ENCODE results near the gene CDC25A. TPM values are rescaled to one million over a fixed set of nuclear protein-coding genes. Genes with fewer than 3 reads are reported as not detected.

Gene CDC25A
- total RNA-seq: 1 to 10 TPM in 1 of 4 donors, under 1 TPM in 2, not detected in 1; 0.33 to 1.3 (median 0.97) TPM

- TF ChIP-seq POLR2A (IDR thresholded peaks at IDR 0.05; ENCODE audit: low read depth) (no peak), POLR2AphosphoS5 (IDR thresholded peaks at IDR 0.05) (peak in 1 of 2 donors; percentile 81), EP300 (IDR thresholded peaks at IDR 0.05) (no peak), CTCF (IDR thresholded peaks at IDR 0.05) (peak in 1 of 3 experiments; percentile 25)
- H3K27ac ChIP-seq (replicated peaks in 1 of 4): peak within 1 kb of the TSS; percentile 58 to 68 (median 68)
These were observed at the start of gene CDC25A for GRCh38 chr3:48188266-48189201. TSS of gene CDC25A (minus strand) at chr3:48188417. CDS start at chr3:48187947, 470 bp downstream.

GRCh38 chr3:48236531-48236930, 48.3 kb upstream of the CDC25A start:
- Histone ChIP-seq H3K36me3 (no peaks in the 10 kb centered on the region), H3K9me3 (no peaks in the 10 kb centered on the region), H3K4me1 (peaks cover 14 to 28% (median 24%) of the 10 kb centered on the region in 4 donors), H3K4me3 (no peak overlapping the region), H3K27ac (replicated peaks in 1 of 4) (no peak overlapping the region), H3K27me3 (no peaks in the 10 kb centered on the region)
- intact Hi-C loops (cut with DNase I): no loop called here
- no peak for TF ChIP-seq POLR2A (IDR thresholded peaks at IDR 0.05; ENCODE audit: low read depth)
- TF ChIP-seq EP300 (IDR thresholded peaks at IDR 0.05): no peak
- no peak for TF ChIP-seq POLR2AphosphoS5 (IDR thresholded peaks at IDR 0.05)
- TF ChIP-seq CTCF (IDR thresholded peaks at IDR 0.05): no peak
- 73% methylated on average over 1 of the region's 1 CpG for WGBS
- DNase-seq (ENCODE audit: extremely low spot score): no peak

More at GRCh38 chr3:48188266-48189201, at the start of gene CDC25A:
- intact Hi-C loops (cut with DNase I): no loop called here
- DNase-seq (ENCODE audit: extremely low spot score): peak; percentile 99
- Histone ChIP-seq H3K27me3 (no peaks in the 10 kb centered on the region), H3K4me3 (peak within 1 kb of the TSS; percentile 66 to 86 (median 80)), H3K9me3 (no peaks in the 10 kb centered on the region), H3K36me3 (no peaks in the 10 kb centered on the region), H3K4me1 (peaks cover 10 to 20% (median 19%) of the 10 kb centered on the region in 4 donors)
- 8% methylated on average over 41 of the region's 44 CpGs for WGBS

- intact Hi-C loops (cut with DNase I): no loop called here
- H3K4me1 ChIP-seq: peaks cover 9 to 20% (median 15%) of the 10 kb centered on the region in 4 donors
- TF ChIP-seq CTCF (IDR thresholded peaks at IDR 0.05): no peak
- TF ChIP-seq POLR2A (IDR thresholded peaks at IDR 0.05; ENCODE audit: low read depth): no peak
- TF ChIP-seq EP300 (IDR thresholded peaks at IDR 0.05): no peak
- no peak for TF ChIP-seq POLR2AphosphoS5 (IDR thresholded peaks at IDR 0.05)
- 95% methylated on average over 2 of the region's 2 CpGs for WGBS
- no peak for DNase-seq (ENCODE audit: extremely low spot score)
- H3K36me3 ChIP-seq: no peaks in the 10 kb centered on the region
- H3K4me3 ChIP-seq: no peak overlapping the region
- H3K27me3 ChIP-seq: no peaks in the 10 kb centered on the region
- no peaks in the 10 kb centered on the region for H3K9me3 ChIP-seq
- H3K27ac ChIP-seq (replicated peaks in 1 of 4): no peak overlapping the region
These were observed 45.3 kb upstream of the CDC25A start for GRCh38 chr3:48233542-48233941.

- WGBS: 23% methylated on average over 6 of the region's 6 CpGs
- Histone ChIP-seq H3K4me3 (peak overlapping the region in 1 of 4 donors; percentile 30), H3K27ac (replicated peaks in 1 of 4) (peak overlapping the region in 3 of 4 donors; percentile 12 to 29 (median 28)), H3K36me3 (no peaks in the 10 kb centered on the region), H3K4me1 (peaks cover 9 to 20% (median 15%) of the 10 kb centered on the region in 4 donors), H3K9me3 (no peaks in the 10 kb centered on the region), H3K27me3 (no peaks in the 10 kb centered on the region)
- intact Hi-C loops (cut with DNase I): no loop called here
- DNase-seq (ENCODE audit: extremely low spot score): no peak
- TF ChIP-seq POLR2AphosphoS5 (IDR thresholded peaks at IDR 0.05) (no peak), CTCF (IDR thresholded peaks at IDR 0.05) (peak; percentile 44 to 63 (median 55))
These were observed 44.5 kb upstream of the CDC25A start for GRCh38 chr3:48232734-48233133.
